ENCODE results near the gene ITPRIP.

Gene ITPRIP

DNA sequence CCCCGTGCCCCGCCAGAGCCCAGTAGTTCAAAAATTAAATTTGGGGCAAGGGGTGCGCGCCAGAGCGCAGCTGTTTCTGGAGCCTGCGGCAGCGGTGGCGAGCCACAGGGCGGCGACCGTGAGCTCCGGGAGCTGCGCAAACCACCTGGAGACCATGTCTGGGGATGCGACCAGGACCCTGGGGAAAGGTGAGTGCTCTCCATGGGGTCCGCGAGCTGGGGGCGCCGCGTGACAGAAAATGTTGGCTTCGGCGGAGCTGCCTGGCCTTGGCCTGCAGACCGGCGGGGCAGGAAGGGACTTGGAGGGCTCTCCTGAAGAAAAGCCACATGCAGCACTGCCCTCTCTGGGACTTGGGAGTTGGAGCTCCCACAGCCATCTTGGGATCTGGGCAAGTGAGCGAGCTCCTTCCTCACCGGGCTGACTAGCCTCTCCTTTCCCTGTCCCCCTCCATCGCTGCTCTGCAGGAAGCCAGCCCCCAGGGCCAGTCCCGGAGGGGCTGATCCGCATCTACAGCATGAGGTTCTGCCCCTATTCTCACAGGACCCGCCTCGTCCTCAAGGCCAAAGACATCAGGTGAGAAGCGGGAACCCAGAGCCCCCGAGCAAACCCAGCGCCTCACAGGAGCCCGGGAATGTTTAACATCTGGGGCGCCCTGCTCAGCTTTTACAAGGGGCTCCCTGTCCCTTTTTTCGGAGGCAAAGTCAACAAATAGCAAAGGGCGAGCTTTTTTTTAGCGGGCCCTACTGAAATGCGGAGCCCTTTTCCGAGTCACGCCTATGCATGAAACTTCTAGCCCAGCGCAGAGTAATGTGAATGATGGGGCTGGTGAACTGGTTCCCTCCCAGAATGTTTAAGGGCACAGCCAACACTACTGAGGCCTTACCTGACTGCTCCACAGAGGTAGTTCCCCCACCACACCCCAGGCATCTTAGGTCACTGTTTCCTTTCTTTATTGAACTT, 63.2 kb downstream of the ITPRIP start:
- DNase-seq, result no peak

DNA sequence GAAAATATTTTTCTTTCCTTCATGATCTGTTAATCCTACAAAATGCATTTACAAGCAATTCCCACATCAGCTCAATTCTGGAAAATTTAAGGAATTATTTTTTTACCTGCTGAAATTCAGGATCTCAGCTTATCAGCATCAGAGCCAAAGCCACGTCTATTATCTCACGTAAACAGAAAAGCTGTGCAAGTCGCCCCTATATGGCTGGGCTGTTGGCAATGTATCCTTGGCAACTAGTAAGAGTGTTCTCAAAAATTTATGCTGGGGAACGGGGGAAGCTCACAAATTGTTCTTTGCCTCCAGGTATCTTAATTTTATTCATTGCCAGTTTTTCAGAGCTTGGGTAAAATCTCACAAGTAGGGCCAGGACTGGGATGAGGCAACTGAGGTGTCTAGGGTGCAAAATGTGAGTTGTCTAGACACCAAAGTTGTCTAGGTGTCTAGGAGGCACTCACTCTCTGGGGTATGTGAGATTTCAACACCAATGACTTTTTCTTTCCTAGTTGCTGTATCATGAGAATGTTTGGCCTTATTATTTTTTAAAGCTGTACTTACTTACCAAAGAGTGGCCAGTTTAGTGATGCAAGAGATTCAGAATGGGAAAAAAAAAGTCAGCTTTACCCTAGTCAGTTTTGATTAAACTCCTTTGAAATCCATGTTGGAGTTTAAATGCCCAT, 64.2 kb downstream of the ITPRIP start:
- DNase-seq, result no peak

DNA sequence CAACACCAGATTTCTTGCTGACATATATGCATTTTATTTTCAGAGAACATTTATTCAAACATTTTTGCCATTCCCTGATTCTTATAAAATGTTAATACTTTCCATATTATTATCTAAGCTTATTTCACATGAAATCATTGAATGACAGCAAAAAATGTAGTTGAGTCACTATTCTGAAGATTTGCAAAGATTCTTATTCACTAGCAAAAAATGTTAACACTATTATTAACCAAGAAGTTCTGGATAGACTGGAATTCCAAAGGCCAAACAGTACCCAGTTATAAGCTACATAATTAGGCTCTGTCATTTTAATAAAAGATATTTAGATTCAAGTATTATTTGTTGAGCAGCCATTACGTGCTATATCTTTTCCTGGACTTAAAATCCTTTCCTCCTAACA, 65.0 kb downstream of the ITPRIP start:
- DNase-seq, result peak; percentile 83

DNA sequence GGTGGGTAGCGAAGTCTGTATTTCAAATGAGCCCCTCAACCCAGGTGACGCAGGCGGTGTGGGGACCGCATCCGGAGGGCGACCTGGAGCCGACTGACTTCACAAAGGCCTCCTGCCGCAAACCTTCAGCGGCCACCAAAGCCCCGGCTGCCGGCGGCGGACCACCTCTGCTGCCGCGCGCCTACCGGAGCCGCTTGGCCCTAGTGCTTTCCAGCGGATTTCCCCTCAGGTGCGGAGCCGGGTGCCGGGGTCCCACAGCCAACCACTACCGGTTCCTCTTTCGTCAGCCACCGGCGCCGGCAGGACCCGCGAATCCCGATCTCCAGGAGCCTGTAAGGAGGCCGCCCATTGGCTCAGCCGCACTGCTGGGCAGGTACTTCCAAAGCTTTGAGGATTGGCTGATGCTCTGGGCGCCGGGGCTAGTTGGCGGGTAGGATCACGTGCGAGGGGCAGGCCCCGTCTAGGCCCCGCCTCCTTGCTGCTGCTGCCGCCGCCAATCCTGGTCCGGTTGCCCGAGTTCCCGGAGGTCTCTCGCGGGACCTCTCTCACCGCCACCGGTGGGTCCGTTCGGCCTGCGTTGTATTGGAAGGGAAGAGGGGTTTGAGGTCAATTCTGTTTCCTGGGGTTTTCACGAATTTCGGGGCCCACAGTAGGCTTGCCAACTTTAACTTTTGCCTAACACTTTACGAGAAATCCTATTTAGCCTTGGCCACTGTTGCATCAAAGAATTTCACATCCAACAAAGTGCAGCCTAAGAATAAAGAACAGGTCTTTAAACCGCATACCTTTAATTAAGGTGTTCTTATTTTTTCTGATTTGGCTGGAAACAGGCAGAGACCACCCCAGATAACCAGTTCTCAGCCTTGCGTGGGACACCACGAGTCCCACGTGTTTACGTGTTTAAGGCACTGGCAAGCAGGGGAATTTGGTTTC, 69.3 kb downstream of the ITPRIP start, which contains the start of gene GSTO2:
Gene GSTO2 (plus strand): TSS at position 472 of the 933 bp plus-strand sequence. CDS start 5,732 bp downstream, outside the sequence.
- DNase-seq, result peak; percentile 95

DNA sequence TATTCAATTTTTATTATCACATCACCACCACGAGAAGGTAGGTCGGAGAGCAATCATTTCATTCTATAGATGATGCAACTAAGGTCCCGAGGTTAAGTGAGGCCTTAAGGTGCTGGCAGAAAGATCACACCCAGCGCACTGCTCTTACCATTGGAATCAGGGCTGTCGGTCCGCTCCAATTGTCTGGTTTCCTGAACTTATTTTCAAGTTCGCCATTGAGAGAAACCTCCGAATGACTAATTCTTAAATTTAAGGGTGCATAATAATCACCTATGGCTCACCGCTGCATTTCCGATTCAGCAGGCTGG, 69.9 kb downstream of the ITPRIP start:
- no peak for DNase-seq

DNA sequence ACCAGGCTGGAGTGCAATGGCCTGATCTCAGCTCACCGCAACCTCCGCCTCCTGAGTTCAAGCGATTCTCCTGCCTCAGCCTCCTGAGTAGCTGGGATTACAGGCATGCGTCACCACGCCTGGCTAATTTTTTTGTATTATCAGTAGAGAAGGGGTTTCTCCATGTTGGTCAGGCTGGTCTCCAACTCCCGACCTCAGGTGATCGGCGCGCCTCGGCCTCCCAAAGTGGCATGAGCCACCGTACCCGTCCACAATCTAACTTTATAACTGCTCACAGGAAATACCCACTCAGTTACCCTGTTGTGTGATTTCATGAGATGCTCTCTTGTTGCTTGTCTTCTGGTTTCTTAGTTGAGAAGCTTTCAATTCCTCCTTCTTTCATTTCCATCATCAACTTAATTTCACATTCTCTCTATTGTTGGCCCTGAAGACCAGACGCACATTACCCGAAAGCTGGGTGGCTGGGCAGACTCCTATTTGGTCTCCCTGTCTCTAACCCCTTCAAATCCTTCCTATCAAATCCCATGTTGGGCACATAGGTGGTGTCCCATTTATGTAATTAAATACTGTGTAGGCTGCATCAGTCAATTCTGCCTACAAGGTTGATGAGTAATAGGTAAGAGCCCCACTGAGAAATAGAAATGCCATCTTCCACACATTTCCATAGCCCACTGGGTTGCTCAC, 70.4 kb downstream of the ITPRIP start:
- DNase-seq, result no peak

DNA sequence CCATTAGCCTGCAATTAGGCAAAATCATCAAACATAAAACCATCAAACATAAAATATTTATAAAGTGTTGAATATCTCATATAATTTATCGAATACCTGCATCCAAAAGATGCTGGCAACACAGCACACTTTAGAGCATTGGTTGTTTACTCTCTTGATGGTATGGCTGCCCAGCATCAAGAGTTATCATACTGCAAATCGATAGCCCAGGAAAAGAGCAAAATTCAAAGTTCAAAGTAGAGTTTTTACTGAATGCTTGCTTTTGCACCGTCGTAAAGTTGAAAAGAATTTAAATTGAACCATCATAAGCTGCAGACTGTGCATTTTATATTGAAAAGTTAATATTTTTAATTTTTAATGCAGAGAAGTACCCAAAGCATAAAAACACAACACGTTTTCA, 73.5 kb downstream of the ITPRIP start:
- no peak for DNase-seq

DNA sequence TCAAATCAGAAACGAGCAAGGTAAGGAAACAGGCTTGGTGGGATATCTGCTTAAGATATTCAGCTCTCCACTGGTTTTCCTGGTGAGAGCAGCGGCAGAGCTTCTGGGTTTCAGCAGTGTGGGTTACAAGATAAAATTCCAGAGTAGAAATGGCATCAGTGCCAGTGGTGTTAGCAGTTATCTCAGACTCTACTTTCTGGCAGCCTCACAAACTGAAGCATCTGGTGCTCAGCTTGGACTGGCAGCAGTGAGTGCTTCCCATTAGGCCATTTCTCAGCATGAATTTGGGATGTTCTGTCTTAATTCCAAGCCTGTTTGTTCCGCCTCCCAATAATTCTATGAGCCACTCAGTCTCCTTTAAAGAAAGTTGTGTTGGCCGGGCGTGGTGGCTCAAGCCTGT, 76.2 kb downstream of the ITPRIP start:
- no peak for DNase-seq

DNA sequence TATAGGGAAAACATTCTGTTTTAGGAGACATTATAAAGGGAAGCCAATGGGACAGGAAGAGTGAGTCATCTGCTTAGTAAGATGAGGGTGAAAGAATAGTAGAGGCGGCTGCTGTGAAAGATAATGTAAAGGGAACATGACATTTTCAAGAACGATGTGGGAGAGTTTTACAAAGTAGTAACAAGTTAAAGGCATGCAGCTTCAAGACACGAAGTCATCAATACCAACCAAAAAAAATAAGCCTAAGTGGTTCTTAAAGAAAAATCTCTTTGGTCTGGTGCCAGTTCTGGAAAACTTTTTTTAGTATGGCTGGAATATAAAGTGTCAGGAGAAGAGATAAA, 77.5 kb downstream of the ITPRIP start:
- DNase-seq, result peak; percentile 81

DNA sequence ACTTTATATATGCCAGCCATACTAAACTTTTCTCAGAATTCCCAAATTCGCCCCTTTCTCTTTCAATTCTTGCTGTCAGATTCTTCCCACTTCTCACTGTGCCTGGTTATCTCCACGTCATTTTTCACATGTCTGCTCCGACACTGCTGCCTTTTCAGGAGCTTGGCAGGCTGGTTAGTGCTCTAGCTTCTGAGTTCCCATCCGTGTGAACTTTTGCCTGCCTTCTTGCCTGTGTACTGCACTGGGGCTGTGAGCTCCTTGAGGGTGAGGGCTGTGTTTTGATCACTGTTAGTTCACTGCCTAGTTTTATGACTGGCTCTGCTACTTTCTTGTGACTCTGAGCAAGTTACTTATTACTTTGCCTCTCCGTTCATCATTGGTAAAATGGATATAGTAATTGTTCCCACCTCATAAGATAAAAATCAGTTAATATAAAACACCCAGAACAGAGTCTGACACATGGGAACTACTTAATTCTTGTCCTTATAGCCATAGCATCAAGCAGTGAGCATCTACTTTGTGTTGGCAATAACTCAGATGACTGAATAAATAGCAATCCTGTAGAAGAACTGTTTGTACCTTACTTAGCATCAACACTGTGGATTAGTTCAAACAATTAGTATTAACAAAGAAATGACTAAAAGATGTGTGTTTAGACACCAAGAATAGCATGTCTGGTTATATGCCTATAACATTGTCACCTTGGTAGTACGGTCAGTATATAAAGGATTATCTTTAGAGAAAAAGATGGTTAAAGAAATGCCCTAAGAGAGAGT, 78.1 kb downstream of the ITPRIP start:
- no peak for DNase-seq

All from fibroblast of skin of back (primary cell).